ENCODE measurements around the gene PRKAG2.

PRKAG2 gene

DNA sequence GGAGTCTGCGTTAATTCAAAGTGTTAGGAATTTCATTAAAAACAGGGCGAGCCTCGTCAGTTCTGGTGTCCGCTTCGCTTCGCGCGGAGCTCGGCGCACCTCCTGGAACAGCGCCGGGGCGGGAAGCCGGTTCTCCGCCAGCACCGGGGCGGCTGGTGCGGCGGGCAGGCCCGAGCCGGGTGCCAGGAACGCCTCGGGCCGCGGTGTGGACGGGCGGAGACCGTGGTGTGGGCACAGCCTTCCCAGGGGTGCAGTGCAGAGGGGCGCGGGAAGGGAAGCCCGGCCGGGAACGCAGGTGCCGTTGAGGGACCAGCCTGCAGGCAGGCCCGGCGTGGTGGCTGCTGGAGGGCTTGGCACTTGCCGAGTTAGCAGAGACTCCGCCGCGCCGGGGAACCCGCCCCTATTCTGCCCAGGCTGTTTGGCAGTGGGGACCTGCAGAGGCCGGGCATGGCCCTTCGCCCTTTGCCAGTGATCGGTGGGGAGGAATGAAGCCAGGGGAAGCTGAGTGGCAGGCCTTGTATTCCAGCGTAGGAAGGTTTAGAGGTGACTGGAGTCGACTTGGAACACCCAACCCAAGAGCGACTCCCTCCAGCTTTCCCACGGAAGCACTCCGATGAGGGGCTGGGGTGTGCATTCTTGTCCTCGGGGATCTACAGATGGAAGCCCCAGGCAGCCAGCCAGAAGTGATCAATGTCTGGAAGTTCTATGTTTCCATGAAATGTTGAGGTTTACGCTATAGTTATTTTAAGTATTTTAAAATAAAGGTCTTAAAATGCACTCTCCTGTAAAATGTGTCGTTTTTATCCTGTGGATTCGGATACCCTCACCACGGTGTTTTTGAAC is 356.3 kb downstream of the PRKAG2 start:
- H3K4me3 ChIP-seq (replicated peaks in 1 of 2; ENCODE audit: low read depth in 2 of 2, low read length in 2 of 2): peak overlapping the region; percentile 45 to 51
- peak in 1 of 2 donors; percentile 10 for DNase-seq (ENCODE audit: low read depth in 2 of 2)
- TF ChIP-seq, protein P1, sequence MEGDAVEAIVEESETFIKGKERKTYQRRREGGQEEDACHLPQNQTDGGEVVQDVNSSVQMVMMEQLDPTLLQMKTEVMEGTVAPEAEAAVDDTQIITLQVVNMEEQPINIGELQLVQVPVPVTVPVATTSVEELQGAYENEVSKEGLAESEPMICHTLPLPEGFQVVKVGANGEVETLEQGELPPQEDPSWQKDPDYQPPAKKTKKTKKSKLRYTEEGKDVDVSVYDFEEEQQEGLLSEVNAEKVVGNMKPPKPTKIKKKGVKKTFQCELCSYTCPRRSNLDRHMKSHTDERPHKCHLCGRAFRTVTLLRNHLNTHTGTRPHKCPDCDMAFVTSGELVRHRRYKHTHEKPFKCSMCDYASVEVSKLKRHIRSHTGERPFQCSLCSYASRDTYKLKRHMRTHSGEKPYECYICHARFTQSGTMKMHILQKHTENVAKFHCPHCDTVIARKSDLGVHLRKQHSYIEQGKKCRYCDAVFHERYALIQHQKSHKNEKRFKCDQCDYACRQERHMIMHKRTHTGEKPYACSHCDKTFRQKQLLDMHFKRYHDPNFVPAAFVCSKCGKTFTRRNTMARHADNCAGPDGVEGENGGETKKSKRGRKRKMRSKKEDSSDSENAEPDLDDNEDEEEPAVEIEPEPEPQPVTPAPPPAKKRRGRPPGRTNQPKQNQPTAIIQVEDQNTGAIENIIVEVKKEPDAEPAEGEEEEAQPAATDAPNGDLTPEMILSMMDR (IDR thresholded peaks at IDR 0.05; ENCODE audit: low read depth, low read length): no peak

DNA sequence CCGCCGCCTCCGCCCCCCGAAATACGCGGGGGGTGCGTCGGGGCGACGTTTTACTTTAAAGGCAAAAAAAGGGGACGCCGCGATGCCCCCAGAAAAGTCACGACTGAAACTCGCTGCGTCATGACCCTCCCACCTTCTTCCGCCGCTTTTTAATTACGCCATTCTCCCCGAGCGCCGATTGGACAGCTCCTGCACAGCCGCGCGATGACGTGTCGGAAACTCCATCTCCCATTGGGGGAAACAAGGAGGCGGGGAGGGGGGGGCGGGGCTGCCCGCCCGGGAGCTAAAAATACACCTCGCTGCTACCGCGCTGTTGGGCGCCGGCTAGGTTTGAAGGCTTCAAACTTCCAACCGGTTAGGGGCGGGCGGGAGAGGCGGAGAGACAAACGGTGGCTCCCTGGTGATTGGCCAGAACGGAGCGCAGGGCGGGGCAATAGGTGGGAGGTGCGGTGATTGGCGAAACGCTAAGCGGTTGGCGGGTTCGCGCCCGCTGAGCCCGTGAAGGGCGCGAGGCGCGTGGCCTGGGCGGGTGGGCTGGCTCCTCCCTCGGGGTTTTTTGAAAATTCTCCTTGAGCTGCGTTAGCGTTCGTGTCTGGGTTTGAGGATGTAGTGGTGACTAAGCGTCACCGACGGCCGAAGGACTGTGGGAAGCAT is 357.0 kb downstream of the PRKAG2 start, which contains the start of gene RHEB:
TSS of gene RHEB (minus strand) at position 131 of the 654 bp plus-strand sequence. CDS start 384 bp downstream, outside the sequence.
- H3K4me3 ChIP-seq (replicated peaks in 1 of 2; ENCODE audit: low read depth in 2 of 2, low read length in 2 of 2): peak within 1 kb of the TSS; percentile 75 to 76
- DNase-seq (ENCODE audit: low read depth in 2 of 2): peak; percentile 100
- TF ChIP-seq, protein P1 (IDR thresholded peaks at IDR 0.05; ENCODE audit: low read depth, low read length): no peak

DNA sequence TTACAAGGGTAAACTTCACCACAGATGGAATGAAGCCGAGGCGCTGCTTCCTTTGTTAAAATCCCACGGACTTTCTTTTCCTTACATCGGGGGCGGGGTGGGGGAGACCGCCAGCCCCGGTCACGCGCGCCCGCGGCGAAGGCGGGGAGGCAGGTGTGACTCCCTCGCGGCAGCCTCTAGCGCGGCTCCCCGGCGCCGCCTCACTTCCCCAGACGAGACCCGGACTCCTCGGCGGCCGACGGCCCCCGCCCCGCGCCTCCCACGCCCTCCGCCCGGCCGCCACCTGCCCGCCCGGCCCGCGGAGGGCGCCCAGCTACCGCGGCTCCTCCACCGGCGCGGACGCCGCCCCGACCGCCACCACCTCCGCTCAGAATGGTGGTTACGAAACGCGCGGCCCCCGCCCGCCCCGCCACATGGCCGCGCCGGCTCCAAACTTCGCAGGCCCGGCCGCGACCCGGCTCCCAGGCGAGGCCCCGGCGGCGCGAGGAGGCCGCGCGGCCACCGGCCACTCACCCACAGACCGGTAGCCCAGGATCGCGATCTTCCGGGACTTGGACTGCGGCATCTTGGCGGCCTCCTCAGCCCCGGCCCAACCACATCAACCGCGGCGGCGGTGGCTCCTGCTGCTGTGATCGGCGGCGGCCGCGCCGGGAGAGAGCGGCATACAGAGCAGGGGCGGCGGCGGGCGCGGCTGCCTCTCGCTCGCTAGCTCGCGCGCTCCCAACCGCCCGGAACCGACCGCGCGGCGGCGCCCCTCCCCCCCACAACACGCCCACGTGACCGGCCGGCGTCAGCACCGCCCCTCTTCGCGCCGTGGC is 357.8 kb downstream of the PRKAG2 start:
- DNase-seq (ENCODE audit: low read depth in 2 of 2): peak; percentile 20 to 46
- H3K4me3 ChIP-seq (replicated peaks in 1 of 2; ENCODE audit: low read depth in 2 of 2, low read length in 2 of 2): peak overlapping the region; percentile 75 to 76

DNA sequence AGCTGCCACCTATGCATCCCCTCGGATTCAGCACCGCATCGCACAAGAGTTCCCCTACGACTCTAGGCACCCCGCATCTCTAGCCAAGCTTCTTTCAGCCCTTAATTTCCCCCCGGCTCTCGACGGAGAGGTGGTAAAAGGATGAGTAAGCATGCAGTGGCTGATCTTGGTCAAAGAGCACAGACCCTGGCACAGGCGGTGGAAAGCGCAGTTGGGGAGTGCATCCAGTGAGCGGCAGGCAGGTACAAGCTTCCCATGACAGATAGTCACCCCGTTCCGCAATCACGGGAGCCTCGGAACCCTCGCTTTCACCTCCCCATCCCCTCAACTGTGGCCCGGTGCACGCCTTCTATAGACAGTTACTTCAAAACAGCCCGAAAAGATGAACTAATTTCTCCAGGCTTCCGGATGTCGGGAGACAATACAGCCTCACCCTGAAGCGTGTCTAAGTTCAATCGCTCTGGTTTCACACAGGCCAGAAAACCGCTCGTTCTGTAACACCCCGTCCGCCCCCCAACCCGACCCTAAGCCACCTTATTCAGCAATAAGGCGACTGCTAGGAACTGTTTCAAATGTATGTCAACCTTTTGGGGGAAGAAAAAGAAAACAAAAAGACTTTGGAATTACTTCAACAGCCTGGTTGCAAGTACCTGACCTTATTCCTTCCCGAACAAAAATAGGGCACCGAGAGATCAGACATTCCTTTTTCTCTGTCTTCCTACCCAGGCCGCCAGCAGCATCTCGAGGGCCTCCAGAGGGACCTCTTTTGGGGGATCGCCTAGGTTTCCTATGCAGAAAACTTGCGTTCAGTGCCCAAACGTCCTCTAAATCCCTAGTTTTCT is 358.6 kb downstream of the PRKAG2 start:
- DNase-seq (ENCODE audit: low read depth in 2 of 2): peak; percentile 43 to 56
- H3K4me3 ChIP-seq (replicated peaks in 1 of 2; ENCODE audit: low read depth in 2 of 2, low read length in 2 of 2): peak overlapping the region; percentile 75 to 76
- TF ChIP-seq, protein P1 (IDR thresholded peaks at IDR 0.05; ENCODE audit: low read depth, low read length): no peak

DNA sequence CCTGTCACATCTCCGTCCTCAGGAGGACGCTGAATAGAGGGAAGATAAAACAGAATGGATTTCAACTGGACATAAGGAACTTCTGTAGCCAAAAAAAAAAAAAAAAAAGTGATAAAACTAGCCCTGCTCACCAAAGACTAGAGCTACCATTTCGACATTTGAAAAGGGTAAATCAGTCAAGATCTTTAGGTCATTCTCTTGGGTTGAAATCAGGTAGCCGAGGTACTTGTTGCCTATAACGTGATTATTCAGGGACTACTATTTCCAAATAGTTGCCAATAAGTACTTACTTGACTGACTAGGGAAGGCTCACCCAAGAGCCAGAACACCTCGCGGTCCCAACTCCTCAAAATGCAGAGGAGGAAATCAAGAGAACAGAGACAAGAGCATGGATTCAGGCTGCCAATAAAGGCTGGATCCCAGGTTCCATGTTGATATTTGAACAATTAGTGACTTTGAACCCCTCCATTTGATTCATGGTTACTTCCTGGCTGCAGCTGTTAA is 359.3 kb downstream of the PRKAG2 start:
- TF ChIP-seq, protein P1 (IDR thresholded peaks at IDR 0.05; ENCODE audit: low read depth, low read length): no peak
- peak overlapping the region; percentile 75 to 76 for H3K4me3 ChIP-seq (replicated peaks in 1 of 2; ENCODE audit: low read depth in 2 of 2, low read length in 2 of 2)
- DNase-seq (ENCODE audit: low read depth in 2 of 2): peak in 1 of 2 donors; percentile 17

DNA sequence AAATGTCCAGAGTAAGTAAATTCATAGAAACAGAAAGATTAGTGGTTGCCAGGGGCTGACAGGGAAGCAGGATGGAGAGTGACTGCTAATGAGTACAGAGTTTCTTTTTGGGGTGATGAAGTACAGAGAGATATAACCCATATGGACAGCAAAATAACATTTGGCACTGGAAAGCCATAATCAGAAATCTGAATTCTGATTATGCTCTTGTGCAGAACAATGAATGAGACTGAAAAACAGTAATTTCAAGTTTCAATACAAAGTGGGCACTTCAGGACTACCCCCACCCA is 361.7 kb downstream of the PRKAG2 start:
- TF ChIP-seq, protein P1 (IDR thresholded peaks at IDR 0.05; ENCODE audit: low read depth, low read length): no peak
- DNase-seq (ENCODE audit: low read depth in 2 of 2): no peak
- no peak overlapping the region for H3K4me3 ChIP-seq (replicated peaks in 1 of 2; ENCODE audit: low read depth in 2 of 2, low read length in 2 of 2)
